ENCODE measurements around the gene ZNF70.

The ZNF70 gene

GRCh38 chr22:23750714-23751440, at the start of gene ZNF70:
ZNF70 (minus strand) TSS chr22:23751112; CDS start chr22:23745140, 5,972 bp downstream.
- DNase-seq (ENCODE audit: low spot score) = peak; percentile 88

- no peak for DNase-seq (ENCODE audit: low spot score)
Observed at GRCh38 chr22:23796461-23796860, 45.5 kb upstream of the ZNF70 start.

GRCh38 chr22:23793326-23793725, 42.4 kb upstream of the ZNF70 start:
- DNase-seq (ENCODE audit: low spot score) = no peak

- DNase-seq (ENCODE audit: low spot score) = no peak
Observed at GRCh38 chr22:23791738-23792645, 41.1 kb upstream of the ZNF70 start.

- DNase-seq (ENCODE audit: low spot score) = no peak
Observed at GRCh38 chr22:23790819-23791737, 40.2 kb upstream of the ZNF70 start.

GRCh38 chr22:23789638-23790037, 38.7 kb upstream of the ZNF70 start:
- no peak for DNase-seq (ENCODE audit: low spot score)

- no peak for DNase-seq (ENCODE audit: low spot score)
Observed at GRCh38 chr22:23789121-23789520, 38.2 kb upstream of the ZNF70 start.

GRCh38 chr22:23787910-23788309, 37.0 kb upstream of the ZNF70 start:
- no peak for DNase-seq (ENCODE audit: low spot score)

- no peak for DNase-seq (ENCODE audit: low spot score)
Observed at GRCh38 chr22:23787600-23787896, 36.6 kb upstream of the ZNF70 start.

GRCh38 chr22:23786752-23787599, 36.1 kb upstream of the ZNF70 start, which contains the start of gene SMARCB1:
SMARCB1 (plus strand) TSS chr22:23786966; CDS start chr22:23787170, 204 bp downstream.
- peak; percentile 97 for DNase-seq (ENCODE audit: low spot score)

GRCh38 chr22:23786261-23786710, 35.4 kb upstream of the ZNF70 start:
- DNase-seq (ENCODE audit: low spot score) = no peak

GRCh38 chr22:23784215-23784732, 33.4 kb upstream of the ZNF70 start:
- DNase-seq (ENCODE audit: low spot score) = no peak

- no peak for DNase-seq (ENCODE audit: low spot score)
Observed at GRCh38 chr22:23783265-23784150, 32.6 kb upstream of the ZNF70 start.

GRCh38 chr22:23782703-23783102, 31.8 kb upstream of the ZNF70 start:
- DNase-seq (ENCODE audit: low spot score) = no peak

GRCh38 chr22:23782252-23782651, 31.3 kb upstream of the ZNF70 start:
- DNase-seq (ENCODE audit: low spot score) = no peak

GRCh38 chr22:23781511-23782183, 30.7 kb upstream of the ZNF70 start:
- no peak for DNase-seq (ENCODE audit: low spot score)

GRCh38 chr22:23781065-23781464, 30.2 kb upstream of the ZNF70 start:
- no peak for DNase-seq (ENCODE audit: low spot score)

GRCh38 chr22:23780146-23780748, 29.3 kb upstream of the ZNF70 start:
- no peak for DNase-seq (ENCODE audit: low spot score)

- no peak for DNase-seq (ENCODE audit: low spot score)
Observed at GRCh38 chr22:23779731-23780130, 28.8 kb upstream of the ZNF70 start.
